Fibroblast of villous mesenchyme (primary cell): ENCODE results near the gene FDX1. TPM values are rescaled to one million over a fixed set of nuclear protein-coding genes. Genes with fewer than 3 reads are reported as not detected.

Source experiments
- DNase-seq: peaks from one replicate; pipeline ENCODE4 v3.0.0-alpha.2; 2010; ENCODE audit warnings: low read depth
- H3K4me3 ChIP-seq: 2 replicates; pipeline ENCODE4 v1.5.1; 2011; ENCODE audit warnings: low read depth, mild to moderate bottlenecking, low read length
- CTCF ChIP-seq: IDR thresholded peaks from 2 replicates; pipeline ENCODE4 v1.5.1; 2012; ENCODE audit warnings: low read depth, mild to moderate bottlenecking, low read length; ENCODE audit not compliant: insufficient read depth
- total RNA-seq: library from RNA; depleted of rRNA; stranded (reverse); fragments of >200 nt; gene quantifications from 2 replicates; pipeline ENCODE4 v1.2.3, GENCODE V29; 2012

FDX1 gene
- total RNA-seq, 1 donor = 8.2 TPM

DNA sequence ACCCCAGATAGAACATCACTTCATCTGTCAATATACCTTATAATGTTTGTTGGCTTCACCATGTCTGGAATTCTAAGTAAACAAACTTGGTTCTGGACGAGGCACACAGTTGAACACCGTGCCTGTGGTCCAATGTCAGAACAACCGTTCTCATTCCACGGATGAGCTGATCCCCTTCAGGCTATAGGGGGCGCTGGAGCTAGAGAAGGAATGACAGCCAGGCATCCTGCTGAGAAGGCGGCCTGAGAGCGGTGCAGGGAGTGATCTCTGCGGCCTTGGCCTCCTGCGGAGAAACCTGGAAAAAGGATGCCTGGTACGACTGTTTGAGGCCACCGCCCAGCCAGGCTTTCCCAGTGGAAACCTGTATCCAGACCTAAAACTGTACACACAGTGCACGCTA is 48.7 kb downstream of the FDX1 start:
- DNase-seq = no peak
- no peak for TF ChIP-seq CTCF

GRCh38 chr11:110479108-110480101 is 49.7 kb downstream of the FDX1 start:
- H3K4me3 ChIP-seq = no peak overlapping the region
- TF ChIP-seq CTCF = no peak
- peak; percentile 44 for DNase-seq

More for the DNA sequence above, 48.7 kb downstream of the FDX1 start:
- no peak overlapping the region for H3K4me3 ChIP-seq

GRCh38 chr11:110481523-110481922 is 51.8 kb downstream of the FDX1 start:
- H3K4me3 ChIP-seq = no peak overlapping the region
- TF ChIP-seq CTCF = no peak
- DNase-seq = no peak

DNA sequence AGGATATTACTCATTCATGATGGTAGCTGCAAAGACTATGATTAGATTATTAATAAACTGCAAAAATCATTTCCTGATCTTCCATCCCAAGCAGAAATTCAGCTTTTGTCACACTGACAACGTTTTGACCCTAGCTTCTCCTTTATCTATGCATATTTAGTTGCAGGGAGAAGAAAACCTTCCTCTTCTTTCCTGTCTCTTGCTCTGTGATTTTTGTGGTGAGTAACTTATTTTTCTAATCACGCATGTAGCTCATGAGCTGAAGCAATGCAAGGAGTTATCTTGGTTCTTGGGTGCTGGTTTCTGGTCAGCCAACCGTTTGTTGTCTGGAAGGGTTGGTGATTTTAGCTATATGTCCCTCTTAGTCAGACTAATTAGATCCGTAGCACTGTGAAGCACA is 56.4 kb downstream of the FDX1 start:
- TF ChIP-seq CTCF = no peak
- H3K4me3 ChIP-seq = no peak overlapping the region
- no peak for DNase-seq

DNA sequence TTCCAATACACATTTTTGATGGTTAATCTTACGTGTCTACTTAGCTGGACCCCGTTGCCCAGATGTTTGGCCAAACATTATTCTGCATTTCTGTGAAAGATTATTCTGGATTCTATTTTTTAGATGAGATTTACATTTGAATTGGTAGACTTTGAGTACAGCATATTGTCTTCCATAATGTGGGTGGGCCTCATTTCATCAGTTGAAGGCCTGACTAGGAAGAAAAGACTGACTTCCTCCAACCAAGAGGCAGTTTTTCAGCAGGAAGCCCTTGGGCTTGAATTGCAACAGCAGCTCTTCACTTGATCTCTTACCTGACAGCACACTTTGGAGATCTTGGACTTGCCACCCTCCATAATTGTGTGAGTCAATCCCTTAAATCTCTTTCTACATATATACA is 58.7 kb downstream of the FDX1 start:
- TF ChIP-seq CTCF = no peak
- no peak for DNase-seq
- H3K4me3 ChIP-seq = no peak overlapping the region

GRCh38 chr11:110490886-110491285 is 61.1 kb downstream of the FDX1 start:
- peak; percentile 75 for DNase-seq
- H3K4me3 ChIP-seq = no peak overlapping the region
- TF ChIP-seq CTCF = no peak
